ENCODE data around the gene ATAD1. TPM values are rescaled to one million over a fixed set of nuclear protein-coding genes. Genes with fewer than 3 reads are reported as not detected.

The ATAD1 gene
- total RNA-seq, 1 experiment from 2014 or later: 46.7 TPM

GRCh38 chr10:87753995-87754866 lies 63.8 kb downstream of the ATAD1 start:
- Mint-ChIP-seq H3K4me3 (no peak overlapping the region), H3K36me3 (peaks cover 20% of the 10 kb centered on the region), H3K4me1 (peaks cover 26% of the 10 kb centered on the region), H3K9me3 (no peaks in the 10 kb centered on the region), H3K27ac (no peak overlapping the region), H3K27me3 (ENCODE audit: low read depth) (no peaks in the 10 kb centered on the region)
- TF ChIP-seq FOXP4 (CRISPR knock-in tag; IDR thresholded peaks at IDR 0.05): no peak
- TF ChIP-seq E2F5 (CRISPR knock-in tag; IDR thresholded peaks at IDR 0.05): no peak
- TF ChIP-seq TCF7 (CRISPR knock-in tag; IDR thresholded peaks at IDR 0.05; ENCODE audit: low read depth): no peak
- DNase-seq (ENCODE audit: low spot score): no peak
- ATAC-seq: no peak
- POLR2A ChIA-PET: no interaction called here
- CTCF ChIA-PET: no interaction called here

GRCh38 chr10:87752566-87752965 lies 65.5 kb downstream of the ATAD1 start:
- Mint-ChIP-seq H3K27me3 (ENCODE audit: low read depth) (no peaks in the 10 kb centered on the region), H3K36me3 (peaks cover 26% of the 10 kb centered on the region), H3K4me1 (peaks cover 22% of the 10 kb centered on the region), H3K9me3 (peaks cover 4% of the 10 kb centered on the region), H3K4me3 (no peak overlapping the region), H3K27ac (no peak overlapping the region)
- DNase-seq (ENCODE audit: low spot score) (no peak), ATAC-seq (no peak)
- POLR2A ChIA-PET: no interaction called here
- no peak for TF ChIP-seq TCF7 (CRISPR knock-in tag; IDR thresholded peaks at IDR 0.05; ENCODE audit: low read depth)
- no peak for TF ChIP-seq ZNF232 (CRISPR knock-in tag; IDR thresholded peaks at IDR 0.05)
- no peak for TF ChIP-seq E2F5 (CRISPR knock-in tag; IDR thresholded peaks at IDR 0.05)
- no peak for TF ChIP-seq HMGA2 (CRISPR knock-in tag; IDR thresholded peaks at IDR 0.05)
- CTCF ChIA-PET: no interaction called here

- DNase-seq (ENCODE audit: low spot score) (no peak), ATAC-seq (no peak)
- peaks cover 22% of the 10 kb centered on the region for H3K36me3 Mint-ChIP-seq
- POLR2A ChIA-PET: no interaction called here
- H3K4me1 Mint-ChIP-seq: peaks cover 22% of the 10 kb centered on the region
- no peak overlapping the region for H3K27ac Mint-ChIP-seq
- H3K4me3 Mint-ChIP-seq: no peak overlapping the region
- peaks cover 4% of the 10 kb centered on the region for H3K9me3 Mint-ChIP-seq
- H3K27me3 Mint-ChIP-seq (ENCODE audit: low read depth): no peaks in the 10 kb centered on the region
- CTCF ChIA-PET: no interaction called here
- TF ChIP-seq EMX1 (CRISPR knock-in tag; IDR thresholded peaks at IDR 0.05) (no peak), NR2C2 (CRISPR knock-in tag; IDR thresholded peaks at IDR 0.05) (no peak), PRDM15 (CRISPR knock-in tag; IDR thresholded peaks at IDR 0.05) (no peak), PRRX2 (CRISPR knock-in tag; IDR thresholded peaks at IDR 0.05) (no peak), ZNF423 (CRISPR knock-in tag; IDR thresholded peaks at IDR 0.05) (no peak), CREB1 (CRISPR knock-in tag; IDR thresholded peaks at IDR 0.05) (no peak), ZNF219 (CRISPR knock-in tag; IDR thresholded peaks at IDR 0.05; ENCODE audit: borderline replicate concordance) (no peak), ZNF263 (CRISPR knock-in tag; IDR thresholded peaks at IDR 0.05; ENCODE audit: low read depth) (no peak), TP53 (CRISPR knock-in tag; IDR thresholded peaks at IDR 0.05) (no peak), CDX4 (CRISPR knock-in tag; IDR thresholded peaks at IDR 0.05; ENCODE audit: borderline replicate concordance) (no peak), JUN (CRISPR knock-in tag; IDR thresholded peaks at IDR 0.05) (no peak), AR (CRISPR knock-in tag; IDR thresholded peaks at IDR 0.05) (no peak)
These were observed 66.8 kb downstream of the ATAD1 start for GRCh38 chr10:87751274-87751673.

Measured in WTC11 (cell line).